Measurements from ENCODE around the gene SCARB2.

DNA sequence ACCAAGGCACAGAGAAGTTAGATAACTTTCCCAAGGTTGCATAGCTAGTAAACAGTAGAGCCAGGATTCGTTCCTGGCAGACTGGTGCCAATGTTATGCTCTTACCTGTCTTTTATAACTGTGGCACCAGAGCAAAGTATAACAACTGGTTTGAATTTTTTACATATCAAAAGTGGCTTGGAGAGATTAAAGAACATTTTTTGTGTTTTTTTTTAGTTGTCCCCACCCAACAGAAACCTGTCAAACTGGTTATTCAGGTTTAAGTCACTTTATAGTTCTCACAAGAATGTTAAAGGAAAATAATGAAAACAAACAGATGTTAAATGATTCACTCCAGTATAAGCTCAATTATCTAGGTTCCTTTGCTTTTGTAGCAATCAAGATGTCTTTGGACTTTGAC, 22.3 kb upstream of the SCARB2 start:
- TF ChIP-seq, protein P1, sequence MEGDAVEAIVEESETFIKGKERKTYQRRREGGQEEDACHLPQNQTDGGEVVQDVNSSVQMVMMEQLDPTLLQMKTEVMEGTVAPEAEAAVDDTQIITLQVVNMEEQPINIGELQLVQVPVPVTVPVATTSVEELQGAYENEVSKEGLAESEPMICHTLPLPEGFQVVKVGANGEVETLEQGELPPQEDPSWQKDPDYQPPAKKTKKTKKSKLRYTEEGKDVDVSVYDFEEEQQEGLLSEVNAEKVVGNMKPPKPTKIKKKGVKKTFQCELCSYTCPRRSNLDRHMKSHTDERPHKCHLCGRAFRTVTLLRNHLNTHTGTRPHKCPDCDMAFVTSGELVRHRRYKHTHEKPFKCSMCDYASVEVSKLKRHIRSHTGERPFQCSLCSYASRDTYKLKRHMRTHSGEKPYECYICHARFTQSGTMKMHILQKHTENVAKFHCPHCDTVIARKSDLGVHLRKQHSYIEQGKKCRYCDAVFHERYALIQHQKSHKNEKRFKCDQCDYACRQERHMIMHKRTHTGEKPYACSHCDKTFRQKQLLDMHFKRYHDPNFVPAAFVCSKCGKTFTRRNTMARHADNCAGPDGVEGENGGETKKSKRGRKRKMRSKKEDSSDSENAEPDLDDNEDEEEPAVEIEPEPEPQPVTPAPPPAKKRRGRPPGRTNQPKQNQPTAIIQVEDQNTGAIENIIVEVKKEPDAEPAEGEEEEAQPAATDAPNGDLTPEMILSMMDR (IDR thresholded peaks at IDR 0.05; ENCODE audit: extremely low read depth in 1 of 2, insufficient read depth in 1 of 2, low read depth in 1 of 2, low read length in 2 of 2) = no peak
- TF ChIP-seq EZH2 (IDR thresholded peaks at IDR 0.05; ENCODE audit: borderline replicate concordance, low read depth, low read length, severe bottlenecking) (no peak), POLR2A (IDR thresholded peaks at IDR 0.05; ENCODE audit: low read depth, low read length) (no peak)
